Cardiac muscle cell (in vitro differentiated cells and primary cell): ENCODE measurements around the gene CD300H. TPM values are rescaled to one million over a fixed set of nuclear protein-coding genes. Genes with fewer than 3 reads are reported as not detected.
"Not testable (repeated sequence)": the region's sequence is repeated elsewhere in the genome, so short reads cannot be mapped to it uniquely, and the experiment has no call there.

ENCODE experiments used
- DNase-seq, 2 donors: peaks; one replicate each; pipeline versions ENCODE4 v3.0.0 to v3.0.0-alpha.2; 2010 to 2017; ENCODE audit warnings: low read depth in 1 of 2, low spot score in 1 of 2
- H3K27ac ChIP-seq: fragments of 200-600 bp; sonication (generic); 2 replicates; pipeline ENCODE4 v1.5.1; 2016
- H3K27me3 ChIP-seq: fragments of 200-600 bp; sonication (generic); 2 replicates; pipeline ENCODE4 v1.6.0; 2016; ENCODE audit warnings: control low read depth
- H3K36me3 ChIP-seq: fragments of 200-600 bp; sonication (generic); 2 replicates; pipeline ENCODE4 v1.5.1; 2016; ENCODE audit warnings: control low read depth
- H3K4me1 ChIP-seq: fragments of 200-600 bp; sonication (generic); 2 replicates; pipeline ENCODE4 v1.8.1; 2017; ENCODE audit warnings: low read depth, mild to moderate bottlenecking, mixed run types
- H3K4me3 ChIP-seq: fragments of 200-600 bp; sonication (generic); 2 replicates; pipeline ENCODE4 v1.5.1; 2016; ENCODE audit warnings: mild to moderate bottlenecking
- H3K9me3 ChIP-seq: fragments of 200-600 bp; sonication (generic); 2 replicates; pipeline ENCODE4 v1.5.1; 2017; ENCODE audit warnings: low read depth, mild to moderate bottlenecking, control low read depth
- CTCF ChIP-seq: IDR thresholded peaks from 2 replicates; pipeline ENCODE4 v1.5.1; 2012; ENCODE audit warnings: low read depth, mild to moderate bottlenecking, low read length
- polyA plus RNA-seq: library from polyadenylated mRNA; unstranded; fragments of >200 nt; fragmentation: Nextera tagmentation; extraction: Ambion mirVana; gene quantifications from 2 replicates; pipeline ENCODE4 v1.2.1, GENCODE V29; 2016
- total RNA-seq: library from RNA; depleted of rRNA; stranded (reverse); fragments of >200 nt; gene quantifications from 2 replicates; pipeline ENCODE4 v1.2.3, GENCODE V29; 2016

The CD300H gene
- total and polyA plus RNA-seq, 2 experiments from 2014 or later, result not detected

DNA sequence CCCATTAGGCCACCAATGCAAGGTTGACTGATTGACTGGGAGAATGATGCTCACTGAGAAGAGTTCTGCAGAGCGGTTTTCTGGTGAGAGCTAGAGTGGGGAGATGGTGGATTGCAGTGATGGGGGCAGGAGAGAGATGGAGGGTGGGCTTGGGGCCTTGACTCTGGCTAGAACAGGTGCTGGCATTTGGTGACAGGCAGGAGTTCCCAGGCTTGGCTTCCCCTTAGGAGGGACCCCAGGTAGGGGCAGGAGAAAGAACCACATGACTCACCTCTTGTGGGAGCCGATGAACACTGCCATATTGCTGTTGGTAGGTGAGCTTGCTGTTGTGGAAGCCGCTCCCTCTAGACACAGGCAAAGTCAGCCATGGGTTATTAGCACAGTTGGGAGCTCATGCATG, 44.0 kb downstream of the CD300H start:
- Histone ChIP-seq H3K4me1 (no peaks in the 10 kb centered on the region), H3K27ac (no peak overlapping the region), H3K4me3 (no peak overlapping the region), H3K27me3 (peaks cover 9% of the 10 kb centered on the region), H3K9me3 (no peaks in the 10 kb centered on the region), H3K36me3 (no peaks in the 10 kb centered on the region)
- TF ChIP-seq CTCF, result no peak
- DNase-seq, result no peak

GRCh38 chr17:74522381-74523105, 44.8 kb downstream of the CD300H start:
- DNase-seq, result no peak
- no peaks in the 10 kb centered on the region for H3K36me3 ChIP-seq
- peaks cover 9% of the 10 kb centered on the region for H3K27me3 ChIP-seq
- H3K4me1 ChIP-seq, result no peaks in the 10 kb centered on the region
- no peak for TF ChIP-seq CTCF
- no peaks in the 10 kb centered on the region for H3K9me3 ChIP-seq
- H3K27ac ChIP-seq, result no peak overlapping the region
- no peak overlapping the region for H3K4me3 ChIP-seq

DNA sequence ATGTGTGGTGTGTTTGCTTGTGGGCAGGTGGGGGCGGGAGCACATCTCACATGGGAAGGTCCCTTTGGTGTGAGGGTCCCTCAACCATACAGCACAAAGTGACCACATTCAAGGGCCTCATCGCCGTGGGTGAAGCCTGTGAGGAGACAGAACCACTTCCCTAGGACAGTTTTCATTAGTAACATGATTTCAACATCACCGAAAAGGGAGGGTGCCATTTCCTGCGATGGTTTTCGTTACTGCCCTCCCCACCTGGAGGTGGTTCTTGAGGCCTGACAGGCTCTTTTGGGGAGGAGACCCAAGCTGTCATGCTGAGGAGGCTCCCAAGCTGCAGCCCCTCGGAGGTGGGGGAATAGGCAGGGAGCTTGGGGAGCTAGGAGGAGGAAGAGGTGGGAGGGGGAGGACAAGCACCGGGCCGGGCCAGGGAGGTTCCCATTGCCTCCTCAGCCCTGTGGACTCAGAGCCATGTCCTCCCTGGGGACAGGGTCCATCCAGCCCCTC, 45.6 kb downstream of the CD300H start:
- H3K27ac ChIP-seq, result no peak overlapping the region

GRCh38 chr17:74520790-74521480, 46.4 kb downstream of the CD300H start:
- no peaks in the 10 kb centered on the region for H3K36me3 ChIP-seq
- no peak for DNase-seq
- no peak for TF ChIP-seq CTCF
- peaks cover 8% of the 10 kb centered on the region for H3K27me3 ChIP-seq
- no peak overlapping the region for H3K4me3 ChIP-seq
- no peak overlapping the region for H3K27ac ChIP-seq
- H3K4me1 ChIP-seq, result no peaks in the 10 kb centered on the region
- no peaks in the 10 kb centered on the region for H3K9me3 ChIP-seq

More for the DNA sequence above, 45.6 kb downstream of the CD300H start:
- H3K36me3 ChIP-seq, result no peaks in the 10 kb centered on the region
- DNase-seq, result no peak
- peaks cover 9% of the 10 kb centered on the region for H3K27me3 ChIP-seq
- TF ChIP-seq CTCF, result no peak
- no peaks in the 10 kb centered on the region for H3K4me1 ChIP-seq
- no peaks in the 10 kb centered on the region for H3K9me3 ChIP-seq
- no peak overlapping the region for H3K4me3 ChIP-seq

GRCh38 chr17:74520016-74520434, 47.3 kb downstream of the CD300H start:
- H3K27me3 ChIP-seq, result peaks cover under 1% of the 10 kb centered on the region
- no peak for DNase-seq
- no peaks in the 10 kb centered on the region for H3K36me3 ChIP-seq
- no peak overlapping the region for H3K27ac ChIP-seq
- no peaks in the 10 kb centered on the region for H3K9me3 ChIP-seq
- no peak for TF ChIP-seq CTCF
- H3K4me3 ChIP-seq, result no peak overlapping the region
- H3K4me1 ChIP-seq, result no peaks in the 10 kb centered on the region

DNA sequence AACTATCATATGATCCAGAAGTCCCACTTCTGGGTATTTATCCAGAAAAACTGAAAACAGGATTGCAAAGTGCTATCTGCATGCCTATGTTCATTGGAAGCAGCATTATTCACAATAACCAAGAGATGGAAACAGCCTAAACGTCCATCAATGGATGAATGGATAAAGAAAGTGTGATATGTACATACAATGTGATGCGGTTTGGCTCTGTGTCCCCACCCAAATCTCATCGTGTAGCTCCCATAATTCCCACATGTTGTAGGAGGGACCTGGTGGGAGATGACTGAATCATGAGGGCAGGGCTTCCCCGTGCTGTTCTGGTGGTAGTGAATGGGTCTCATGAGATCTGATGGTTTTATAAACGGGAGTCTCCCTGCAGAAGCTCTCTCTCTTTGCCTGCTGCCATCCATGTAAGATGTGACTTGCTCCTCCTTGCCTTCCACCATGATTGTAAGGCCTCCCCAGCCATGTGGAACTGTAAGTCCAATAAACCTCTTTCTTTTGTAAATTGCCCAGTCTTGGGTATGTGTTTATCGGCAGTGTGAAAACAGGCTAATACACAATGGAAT, 48.8 kb downstream of the CD300H start:
- not testable (repeated sequence) for H3K36me3 ChIP-seq, H3K27me3 ChIP-seq, H3K4me1 ChIP-seq, H3K27ac ChIP-seq, H3K4me3 ChIP-seq, DNase-seq, H3K9me3 ChIP-seq
